Activated CD8-positive, alpha-beta memory T cell treated with anti-CD3 and anti-CD28 coated beads, Interleukin-2, amount 50 U/mL, for 48 hours (primary cell): ENCODE results near the gene CDH13.

Experiments used
- DNase-seq: peaks from one replicate; pipeline ENCODE4 v3.0.0-alpha.2; 2020

CDH13 gene

DNA sequence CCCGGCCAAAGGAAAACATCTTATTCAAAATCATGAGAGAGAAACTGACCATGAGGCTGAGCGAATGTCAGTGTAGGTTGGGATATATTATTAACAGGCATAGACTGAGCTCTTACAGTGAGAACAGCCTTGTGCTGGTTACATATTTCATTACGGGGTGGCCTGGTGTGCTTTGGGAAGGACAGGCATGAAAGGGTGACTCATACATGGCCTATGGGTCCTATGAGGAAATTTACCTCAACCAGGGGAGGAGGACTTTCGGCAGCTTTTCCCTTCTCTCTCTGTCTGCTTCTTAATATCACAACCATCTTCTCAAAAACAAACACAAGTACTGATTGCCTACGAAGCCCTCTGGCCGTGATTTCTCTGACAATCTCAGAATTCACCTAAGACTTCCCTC is 579.1 kb downstream of the CDH13 start:
- no peak for DNase-seq

DNA sequence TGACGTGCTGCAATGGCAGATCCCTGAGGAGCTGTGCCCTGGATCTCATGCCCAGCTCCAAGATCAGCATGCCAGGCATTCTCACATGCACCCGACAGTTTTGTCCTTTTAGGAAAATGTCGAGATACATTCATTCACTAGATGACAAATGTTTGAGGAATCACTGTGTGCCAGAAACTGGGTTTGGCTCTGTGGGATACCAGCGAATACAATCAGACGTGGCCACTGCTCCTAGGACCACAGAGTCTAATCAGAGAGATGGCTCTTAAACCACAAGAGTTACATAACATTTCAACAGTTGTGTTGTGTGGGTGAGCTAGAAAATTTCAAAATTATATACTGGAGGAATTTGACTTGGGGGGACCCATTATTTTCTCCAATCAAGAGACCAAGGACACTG is 579.7 kb downstream of the CDH13 start:
- no peak for DNase-seq

DNA sequence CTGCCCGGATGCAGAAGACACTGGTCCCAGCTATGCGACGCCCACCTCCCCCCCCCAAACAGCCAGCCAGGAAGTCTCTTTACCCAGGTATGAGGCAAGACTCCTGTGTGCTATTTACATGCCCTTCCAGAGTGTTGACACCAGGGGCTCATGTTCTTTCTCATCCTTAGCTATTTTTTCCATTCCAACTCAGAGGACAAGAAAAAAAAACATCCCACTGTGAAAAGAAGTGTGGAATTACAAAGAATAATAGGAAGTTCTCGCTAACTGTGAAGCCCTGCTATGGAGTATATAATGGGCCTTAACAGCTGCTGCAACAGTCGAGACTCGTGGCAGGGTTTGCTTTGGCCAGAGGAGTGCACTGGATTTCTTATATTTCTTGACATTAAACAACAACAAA is 584.9 kb downstream of the CDH13 start:
- DNase-seq, result no peak

- DNase-seq, result no peak
Observed at GRCh38 chr16:83212301-83212841, 585.6 kb downstream of the CDH13 start.

DNA sequence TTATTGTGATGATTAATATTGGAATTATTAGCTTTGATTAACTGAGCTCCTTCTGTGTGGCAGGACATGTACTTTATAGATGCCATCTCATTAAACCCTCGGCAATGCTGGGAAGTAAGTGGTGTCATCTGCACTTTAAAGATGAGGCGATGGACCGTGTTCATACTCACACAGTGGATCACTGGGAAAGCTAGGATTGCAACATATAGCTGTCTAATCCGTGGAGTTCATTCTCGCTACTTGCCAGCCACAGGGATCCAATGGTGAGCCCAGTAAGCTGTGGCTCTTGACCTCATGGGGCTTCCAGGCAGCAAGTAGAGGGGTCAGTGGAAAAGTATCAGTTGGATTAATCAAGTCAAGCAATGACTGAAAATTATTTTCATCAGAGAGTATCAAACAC is 587.9 kb downstream of the CDH13 start:
- no peak for DNase-seq

- peak; percentile 90 for DNase-seq
Observed at GRCh38 chr16:83215406-83216001, 588.7 kb downstream of the CDH13 start.

DNA sequence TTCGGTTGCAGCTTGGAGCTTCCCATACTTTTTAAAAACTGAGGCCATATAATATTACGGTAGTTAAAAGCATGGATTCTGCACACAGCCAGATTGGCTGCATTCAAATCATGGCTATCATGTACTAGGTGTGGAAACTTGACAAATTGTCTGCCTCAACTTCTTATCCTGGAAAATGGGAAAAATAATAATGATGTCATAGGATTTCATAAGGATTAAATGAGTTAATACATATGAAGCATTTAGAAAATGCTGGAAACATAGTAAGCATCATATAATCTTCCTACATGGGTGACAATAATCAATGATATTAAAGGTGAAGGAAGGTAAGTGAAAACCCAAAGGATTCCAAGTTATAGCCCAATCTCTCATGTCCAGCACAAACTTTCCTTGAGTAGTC is 592.5 kb downstream of the CDH13 start:
- DNase-seq, result no peak

GRCh38 chr16:83220066-83220465 is 593.3 kb downstream of the CDH13 start:
- no peak for DNase-seq

- no peak for DNase-seq
Observed at GRCh38 chr16:83224642-83225041, 597.9 kb downstream of the CDH13 start.

GRCh38 chr16:83227336-83227735 is 600.6 kb downstream of the CDH13 start:
- DNase-seq, result no peak

DNA sequence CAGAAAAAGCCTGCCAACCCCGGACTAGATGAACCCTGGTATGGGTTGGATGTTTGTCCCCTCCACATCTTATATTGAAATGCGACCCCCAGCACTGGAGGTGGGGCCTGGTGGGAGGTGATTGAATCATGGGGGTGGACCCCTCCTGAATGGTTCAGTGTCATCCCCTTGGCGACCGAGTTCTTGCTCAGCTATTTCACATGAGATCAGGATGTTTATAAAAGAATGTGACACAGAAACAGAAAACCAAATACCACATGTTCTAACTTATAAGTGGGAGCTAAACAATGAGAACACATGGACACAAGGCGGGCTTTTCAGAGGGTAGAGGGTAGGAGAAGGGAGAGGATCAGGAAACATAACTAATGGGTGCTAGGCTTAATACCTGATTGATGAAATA is 605.0 kb downstream of the CDH13 start:
- no peak for DNase-seq

DNA sequence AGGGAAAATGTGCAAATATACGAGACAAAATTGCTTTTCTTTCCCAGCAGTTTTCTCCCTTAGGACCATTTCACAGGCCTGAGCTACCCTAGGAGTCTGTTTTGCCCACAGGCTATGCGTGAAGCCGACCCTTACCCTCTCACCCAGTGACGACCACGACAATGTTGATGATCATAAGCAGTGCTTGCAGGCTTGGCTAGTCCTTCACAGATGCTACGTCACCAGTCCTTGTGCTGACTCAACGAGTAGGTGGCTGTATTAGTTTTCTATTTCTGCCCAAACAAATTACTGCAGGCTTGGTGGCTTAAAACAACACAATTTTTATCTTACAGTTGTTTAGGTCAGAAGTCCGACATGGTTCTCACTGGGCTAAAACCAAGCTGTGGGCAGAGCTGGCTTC is 606.4 kb downstream of the CDH13 start:
- no peak for DNase-seq

- no peak for DNase-seq
Observed at GRCh38 chr16:83238949-83239691, 612.4 kb downstream of the CDH13 start.

GRCh38 chr16:83244057-83244456 is 617.3 kb downstream of the CDH13 start:
- DNase-seq, result no peak

DNA sequence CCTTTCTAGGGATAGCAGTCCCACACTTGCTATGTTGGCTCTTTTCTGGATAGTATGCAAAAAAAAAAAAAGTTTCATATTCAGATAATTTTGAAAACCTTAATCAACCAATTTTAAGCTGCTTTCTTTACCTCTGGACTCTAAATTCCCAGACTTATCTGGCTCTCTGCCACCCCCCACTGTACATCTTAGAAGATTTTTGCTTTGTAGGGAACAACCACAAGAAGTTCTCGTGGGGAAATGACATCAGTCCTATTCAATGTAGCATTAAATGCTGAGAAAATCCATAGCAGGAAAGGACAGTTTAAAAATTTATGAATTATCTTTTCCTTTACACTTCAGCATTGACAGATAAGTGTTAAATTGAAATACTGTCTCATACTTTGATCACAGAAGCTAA is 618.3 kb downstream of the CDH13 start:
- DNase-seq, result no peak

DNA sequence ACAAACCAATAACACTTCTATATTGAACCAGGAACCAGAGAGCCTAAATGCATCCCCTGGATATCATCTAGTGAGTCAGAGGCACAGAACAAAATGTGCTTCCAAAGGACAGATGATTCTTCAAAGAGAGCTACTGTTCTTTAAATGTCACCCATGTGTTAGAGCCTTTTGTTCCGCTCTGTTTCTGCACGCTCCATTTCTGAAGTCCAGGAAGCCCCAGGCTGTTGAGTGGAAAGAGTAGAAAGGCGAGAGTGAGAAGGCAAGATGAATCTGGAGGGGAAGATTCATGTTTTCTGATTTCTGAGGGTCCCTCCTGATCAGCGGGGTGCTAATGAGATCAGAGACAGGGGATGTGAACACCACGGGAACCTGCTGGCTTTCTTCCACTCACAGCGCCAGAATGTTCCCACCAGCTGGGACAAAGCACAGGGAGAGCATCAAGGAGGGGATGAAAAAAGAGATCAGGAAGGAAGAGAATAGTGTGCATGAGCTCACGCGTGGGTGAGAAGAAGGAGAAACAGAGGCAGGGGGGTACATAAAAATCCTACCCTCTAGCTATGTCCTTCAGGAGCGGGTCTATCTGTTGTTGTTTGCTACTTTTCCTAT is 621.1 kb downstream of the CDH13 start:
- no peak for DNase-seq

DNA sequence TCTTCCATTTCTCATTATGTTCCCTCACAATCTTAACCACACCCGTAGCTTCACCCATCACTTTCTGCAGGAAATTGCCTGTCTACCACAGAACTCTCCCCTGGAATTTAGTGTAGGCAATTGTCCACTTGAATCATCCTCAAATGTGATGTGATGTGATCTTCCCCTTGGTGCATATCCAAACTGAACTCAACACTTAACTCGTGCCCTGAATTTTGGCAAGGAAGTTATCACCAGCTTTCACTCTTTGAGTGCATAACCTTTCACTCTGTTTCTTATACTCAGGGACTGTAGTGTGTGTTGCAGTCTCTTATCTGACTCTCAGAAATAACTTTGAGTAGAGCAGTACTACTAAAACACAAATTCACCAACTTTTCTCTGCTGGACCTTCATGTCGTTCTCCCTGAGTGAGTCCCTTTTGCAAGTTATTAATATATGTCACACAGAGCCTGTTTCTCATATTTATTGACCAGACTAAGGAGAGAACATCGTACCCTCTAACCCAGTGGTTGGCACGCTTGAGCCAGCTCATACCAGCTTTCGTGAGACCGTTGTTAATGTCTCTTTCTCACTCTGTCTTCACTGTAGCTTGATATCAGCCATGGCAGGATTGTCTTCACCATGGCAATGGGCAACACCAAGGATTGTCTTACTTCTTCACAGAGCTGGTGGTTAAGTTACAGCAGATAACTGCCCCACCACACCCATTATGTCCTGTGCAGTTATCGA is 622.1 kb downstream of the CDH13 start:
- no peak for DNase-seq

GRCh38 chr16:83253521-83253920 is 626.8 kb downstream of the CDH13 start:
- DNase-seq, result no peak

GRCh38 chr16:83258366-83258928 is 631.7 kb downstream of the CDH13 start:
- DNase-seq, result no peak

DNA sequence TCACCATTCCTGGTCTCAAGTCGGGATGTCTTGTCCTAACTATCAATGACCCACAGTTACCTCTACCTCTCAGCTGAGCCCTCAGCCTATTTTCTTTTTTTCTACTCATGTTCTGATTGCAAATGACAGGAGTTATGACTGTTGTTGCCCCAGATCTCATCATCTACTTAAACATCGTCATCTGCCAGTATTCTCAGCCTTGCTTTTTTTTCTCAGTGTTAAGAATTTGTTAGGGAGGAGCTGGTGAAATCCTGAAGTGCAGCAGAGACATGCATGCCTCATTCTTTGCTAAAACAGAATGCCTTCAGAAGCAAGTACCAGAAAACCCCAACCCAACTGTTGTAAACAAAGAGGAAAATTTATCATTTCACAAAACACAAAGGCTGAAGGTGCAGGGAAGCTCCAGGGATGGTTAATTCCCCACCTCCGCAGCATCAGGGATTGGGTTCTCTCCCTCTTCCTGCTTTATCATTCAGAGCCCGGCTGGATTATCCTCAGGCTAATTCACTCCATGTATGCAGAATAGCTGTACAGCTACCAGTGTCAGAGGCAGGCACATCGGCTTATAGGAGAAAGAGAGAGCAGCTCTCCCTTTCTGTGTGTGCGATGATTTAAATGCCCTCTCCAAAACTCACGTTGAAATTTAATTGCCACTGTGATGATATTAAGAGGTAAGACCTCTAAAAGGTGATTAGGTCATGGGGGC is 640.2 kb downstream of the CDH13 start:
- DNase-seq, result no peak

GRCh38 chr16:83268169-83268568 is 641.4 kb downstream of the CDH13 start:
- DNase-seq, result no peak

- DNase-seq, result no peak
Observed at GRCh38 chr16:83269048-83269447, 642.3 kb downstream of the CDH13 start.

- no peak for DNase-seq
Observed at GRCh38 chr16:83269541-83269940, 642.8 kb downstream of the CDH13 start.
